Measurements from ENCODE around the gene MOB1A. TPM values are rescaled to one million over a fixed set of nuclear protein-coding genes. Genes with fewer than 3 reads are reported as not detected.
A peak's percentile ranks its signal among the peaks of the same experiment; 100 is the strongest.

The MOB1A gene
- total RNA-seq, 2 experiments from 2014 or later = 150 to 156 TPM

GRCh38 chr2:74199871-74200305 is 21.2 kb upstream of the MOB1A start:
- peaks cover 47% of the 10 kb centered on the region for H3K4me1 Mint-ChIP-seq (ENCODE audit: low read depth)
- no peak for ATAC-seq
- ChIA-PET CTCF (interaction anchor here (0.7 to 6.8 kb wide), 5 partner anchors 19 to 373 kb away, joined by 3 to 67 read pairs (median 5); partner anchors contain the start of genes MOB1A and STAMBP), POLR2A (interaction anchor here (0.7 to 6.2 kb wide), 17 partner anchors 7 to 967 kb away, joined by 3 to 160 read pairs (median 5); partner anchors contain the start of genes BOLA3, MOB1A, MRPL53 and PRADC1)
- TF ChIP-seq, protein P1, sequence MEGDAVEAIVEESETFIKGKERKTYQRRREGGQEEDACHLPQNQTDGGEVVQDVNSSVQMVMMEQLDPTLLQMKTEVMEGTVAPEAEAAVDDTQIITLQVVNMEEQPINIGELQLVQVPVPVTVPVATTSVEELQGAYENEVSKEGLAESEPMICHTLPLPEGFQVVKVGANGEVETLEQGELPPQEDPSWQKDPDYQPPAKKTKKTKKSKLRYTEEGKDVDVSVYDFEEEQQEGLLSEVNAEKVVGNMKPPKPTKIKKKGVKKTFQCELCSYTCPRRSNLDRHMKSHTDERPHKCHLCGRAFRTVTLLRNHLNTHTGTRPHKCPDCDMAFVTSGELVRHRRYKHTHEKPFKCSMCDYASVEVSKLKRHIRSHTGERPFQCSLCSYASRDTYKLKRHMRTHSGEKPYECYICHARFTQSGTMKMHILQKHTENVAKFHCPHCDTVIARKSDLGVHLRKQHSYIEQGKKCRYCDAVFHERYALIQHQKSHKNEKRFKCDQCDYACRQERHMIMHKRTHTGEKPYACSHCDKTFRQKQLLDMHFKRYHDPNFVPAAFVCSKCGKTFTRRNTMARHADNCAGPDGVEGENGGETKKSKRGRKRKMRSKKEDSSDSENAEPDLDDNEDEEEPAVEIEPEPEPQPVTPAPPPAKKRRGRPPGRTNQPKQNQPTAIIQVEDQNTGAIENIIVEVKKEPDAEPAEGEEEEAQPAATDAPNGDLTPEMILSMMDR (IDR thresholded peaks at IDR 0.05) = no peak
- peaks cover 52% of the 10 kb centered on the region for H3K36me3 Mint-ChIP-seq (ENCODE audit: low read depth)
- H3K9me3 Mint-ChIP-seq = no peaks in the 10 kb centered on the region
- peak overlapping the region; percentile 87 for H3K4me3 Mint-ChIP-seq
- peak; percentile 31 for DNase-seq
- H3K27me3 Mint-ChIP-seq = no peaks in the 10 kb centered on the region
- intact Hi-C loops (cut with micrococcal nuclease) = no loop called here
- peak overlapping the region; percentile 98 for H3K27ac Mint-ChIP-seq

- POLR2A ChIA-PET = interaction anchor here (0.8 to 6.2 kb wide), 24 partner anchors 7 to 966 kb away, joined by 3 to 160 read pairs (median 5); partner anchors contain the start of genes BOLA3, CCDC142, MOB1A and MRPL53
- ATAC-seq = no peak
- peak overlapping the region; percentile 87 for H3K4me3 Mint-ChIP-seq
- TF ChIP-seq, protein P1 (IDR thresholded peaks at IDR 0.05) = peak; percentile 5
- H3K4me1 Mint-ChIP-seq (ENCODE audit: low read depth) = peaks cover 42% of the 10 kb centered on the region
- H3K27ac Mint-ChIP-seq = peak overlapping the region; percentile 98
- H3K27me3 Mint-ChIP-seq = peaks cover 2% of the 10 kb centered on the region
- DNase-seq = peak; percentile 24
- peaks cover 47% of the 10 kb centered on the region for H3K36me3 Mint-ChIP-seq (ENCODE audit: low read depth)
- H3K9me3 Mint-ChIP-seq = no peaks in the 10 kb centered on the region
- intact Hi-C loops (cut with micrococcal nuclease) = no loop called here
- CTCF ChIA-PET = interaction anchor here (0.7 to 6.8 kb wide), 6 partner anchors 8 to 372 kb away, joined by 3 to 67 read pairs (median 4); partner anchors contain the start of genes MOB1A and STAMBP
These were observed 20.6 kb upstream of the MOB1A start for GRCh38 chr2:74199275-74199701.

GRCh38 chr2:74198461-74199274 is 20.0 kb upstream of the MOB1A start, which contains the start of gene MTHFD2:
TSS of gene MTHFD2 (plus strand) at chr2:74198615. CDS start at chr2:74198642, 27 bp downstream.
- intact Hi-C loops (cut with micrococcal nuclease) = no loop called here
- H3K27ac Mint-ChIP-seq = peak within 1 kb of the TSS; percentile 98
- ATAC-seq = peak; percentile 90
- TF ChIP-seq, protein P1 (IDR thresholded peaks at IDR 0.05) = peak; percentile 82
- H3K9me3 Mint-ChIP-seq = no peaks in the 10 kb centered on the region
- ChIA-PET POLR2A (interaction anchor here (0.6 to 6.2 kb wide), 29 partner anchors 8 to 966 kb away, joined by 3 to 160 read pairs (median 4); partner anchors contain the start of genes BOLA3, CCDC142, DUSP11 and MOB1A), CTCF (interaction anchor here (0.9 to 6.8 kb wide), 7 partner anchors 9 to 372 kb away, joined by 3 to 67 read pairs (median 4); partner anchors contain the start of genes MOB1A and STAMBP)
- peak within 1 kb of the TSS; percentile 87 for H3K4me3 Mint-ChIP-seq
- H3K4me1 Mint-ChIP-seq (ENCODE audit: low read depth) = peaks cover 36% of the 10 kb centered on the region
- peaks cover 2% of the 10 kb centered on the region for H3K27me3 Mint-ChIP-seq
- H3K36me3 Mint-ChIP-seq (ENCODE audit: low read depth) = peaks cover 43% of the 10 kb centered on the region
- peak; percentile 97 for DNase-seq

DNA sequence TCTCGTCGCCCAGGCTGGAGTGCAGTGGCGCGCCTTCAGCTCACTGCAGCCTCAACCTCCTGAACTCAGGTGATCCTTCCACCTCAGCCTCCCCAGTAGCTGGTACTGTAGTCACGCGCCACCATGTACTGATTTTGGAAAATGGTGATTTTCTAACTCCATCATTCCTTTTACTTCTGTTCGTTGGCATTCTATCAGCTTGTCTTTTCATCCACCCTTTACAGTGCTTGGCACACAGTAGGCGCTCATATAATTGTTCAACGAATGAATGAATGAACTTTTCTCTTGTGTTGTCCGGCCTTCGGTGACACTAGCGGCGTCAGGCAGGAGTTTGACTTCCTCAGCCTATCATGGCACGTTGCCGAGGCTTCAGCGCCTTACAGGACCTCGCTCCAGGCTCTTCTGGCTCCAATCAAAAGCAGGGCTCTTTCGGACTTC is 19.4 kb upstream of the MOB1A start:
- Mint-ChIP-seq H3K4me3 (peak overlapping the region; percentile 87), H3K27me3 (peaks cover 2% of the 10 kb centered on the region), H3K36me3 (ENCODE audit: low read depth) (peaks cover 38% of the 10 kb centered on the region), H3K9me3 (no peaks in the 10 kb centered on the region), H3K27ac (peak overlapping the region; percentile 98), H3K4me1 (ENCODE audit: low read depth) (peaks cover 31% of the 10 kb centered on the region)
- no peak for ATAC-seq
- ChIA-PET CTCF (interaction anchor here (1.5 to 6.8 kb wide), 4 partner anchors 14 to 369 kb away, joined by 3 to 67 read pairs (median 6); partner anchors contain the start of genes MOB1A and STAMBP), POLR2A (interaction anchor here (0.6 to 6.2 kb wide), 24 partner anchors 9 to 420 kb away, joined by 3 to 160 read pairs (median 4); partner anchors contain the start of genes BOLA3, CCDC142, DUSP11 and MOB1A)
- no peak for DNase-seq
- intact Hi-C loops (cut with micrococcal nuclease) = no loop called here
- TF ChIP-seq, protein P1 (IDR thresholded peaks at IDR 0.05) = no peak
